HG02943 (cell line): ENCODE data around the gene SPARC.
A peak's percentile ranks its signal among the peaks of the same experiment; 100 is the strongest.
"Not testable (repeated sequence)": the region's sequence is repeated elsewhere in the genome, so short reads cannot be mapped to it uniquely, and the experiment has no call there.

ENCODE experiments used
- ATAC-seq: cut with Tn5 transposase; IDR thresholded peaks from one replicate; pipeline ENCODE4 v1.9.1; 2021; ENCODE audit warnings: mild to moderate bottlenecking, low read depth, moderate library complexity; ENCODE audit not compliant: unreplicated experiment

Gene SPARC

GRCh38 chr5:151686674-151687407, at the start of gene SPARC:
Gene SPARC, minus strand, starts transcription at chr5:151686915. Its CDS starts 10,727 bp downstream, at chr5:151676188.
- ATAC-seq = peak; percentile 82

DNA sequence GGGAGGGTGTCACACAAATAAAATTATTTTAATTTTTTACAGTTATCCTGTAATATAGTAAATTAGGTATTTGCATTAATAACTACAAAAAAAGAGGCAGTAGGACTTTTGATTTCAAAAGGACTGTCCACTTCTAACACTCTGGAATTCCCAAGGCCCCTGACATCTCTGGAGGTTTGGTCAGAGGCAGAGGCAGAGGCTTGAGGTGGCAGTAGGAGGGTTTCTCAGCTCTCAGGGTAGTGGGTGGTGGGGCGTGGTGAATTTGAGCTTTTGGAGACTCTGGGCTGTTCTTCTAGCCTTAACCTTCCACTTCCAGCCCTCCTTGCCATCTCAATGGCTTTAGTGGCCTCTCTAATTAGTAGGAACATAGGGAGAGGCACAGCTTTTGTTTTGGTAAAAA, 48.9 kb upstream of the SPARC start:
- ATAC-seq = no peak

- ATAC-seq = no peak
Observed at GRCh38 chr5:151734064-151734408, 47.3 kb upstream of the SPARC start.

DNA sequence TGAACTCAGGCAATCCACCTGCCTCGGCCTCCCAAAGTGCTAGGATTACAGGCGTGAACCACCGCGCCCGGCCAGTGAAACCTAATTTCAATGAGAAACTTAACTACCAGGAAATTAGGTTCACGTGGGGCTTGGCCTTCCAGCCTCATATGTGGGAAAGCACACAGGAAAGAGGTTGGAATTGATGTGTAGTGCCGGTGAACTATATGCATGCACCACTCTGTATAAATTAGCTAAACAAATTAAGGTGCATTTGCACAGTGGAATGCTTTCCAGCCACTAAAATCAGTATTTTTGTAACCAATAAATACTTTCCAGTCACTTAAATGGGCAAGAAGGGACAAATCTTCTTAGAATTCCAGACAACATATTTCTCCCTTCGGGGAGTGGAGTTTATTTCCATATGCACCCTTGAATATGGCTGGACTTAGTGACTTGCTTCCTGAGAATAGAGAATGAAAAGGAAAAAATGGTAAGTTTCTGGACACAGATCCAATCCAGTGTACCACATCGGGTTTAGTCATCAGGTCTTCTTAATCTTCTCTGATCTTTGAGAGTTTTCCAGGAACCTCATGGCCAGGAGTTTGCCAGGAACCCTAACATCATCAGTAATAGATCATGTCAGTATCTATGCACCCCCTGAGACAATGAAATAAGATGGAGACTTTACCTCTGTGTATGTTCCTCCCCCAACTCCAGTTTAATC, 46.8 kb upstream of the SPARC start:
- ATAC-seq = no peak

DNA sequence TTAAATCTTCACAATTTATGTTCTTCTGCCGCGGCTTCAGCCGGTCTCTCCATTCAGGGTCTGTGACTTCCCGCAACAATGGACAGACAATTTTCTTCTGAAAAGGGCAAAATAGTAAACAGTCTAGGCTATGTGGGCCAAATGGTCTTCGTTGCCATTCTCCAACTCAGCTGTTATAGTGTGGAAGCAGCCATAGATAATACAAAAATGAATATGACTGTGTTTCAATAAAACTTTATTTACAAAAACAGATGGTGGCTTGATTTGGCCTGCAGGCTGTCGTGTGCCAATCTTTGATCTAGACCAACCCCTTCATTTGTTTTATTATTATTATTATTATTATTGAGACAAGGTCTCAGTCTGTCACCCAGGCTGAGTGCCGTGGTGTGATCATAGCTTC, 43.7 kb upstream of the SPARC start:
- no peak for ATAC-seq

DNA sequence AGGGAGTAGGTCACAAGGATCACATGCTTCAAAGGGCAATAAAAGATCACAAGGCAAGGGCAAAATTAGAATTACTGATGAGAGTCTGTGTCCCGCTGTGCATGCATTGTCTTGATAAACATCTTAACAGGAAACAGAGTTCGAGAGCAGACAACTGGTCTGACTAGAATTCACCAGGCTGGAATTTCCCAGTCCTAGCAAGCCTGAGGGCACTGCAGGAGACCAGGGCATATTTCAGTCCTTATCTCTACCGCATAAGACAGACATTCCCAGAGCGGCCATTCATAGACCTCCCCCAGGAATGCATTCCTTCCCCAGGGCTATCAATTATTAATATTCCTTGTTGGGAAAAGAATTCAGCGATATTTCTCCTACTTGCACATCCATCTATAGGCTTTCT, 42.9 kb upstream of the SPARC start:
- not testable (repeated sequence) for ATAC-seq

- ATAC-seq = no peak
Observed at GRCh38 chr5:151724360-151724759, 37.6 kb upstream of the SPARC start.

GRCh38 chr5:151722546-151722945, 35.8 kb upstream of the SPARC start:
- no peak for ATAC-seq

DNA sequence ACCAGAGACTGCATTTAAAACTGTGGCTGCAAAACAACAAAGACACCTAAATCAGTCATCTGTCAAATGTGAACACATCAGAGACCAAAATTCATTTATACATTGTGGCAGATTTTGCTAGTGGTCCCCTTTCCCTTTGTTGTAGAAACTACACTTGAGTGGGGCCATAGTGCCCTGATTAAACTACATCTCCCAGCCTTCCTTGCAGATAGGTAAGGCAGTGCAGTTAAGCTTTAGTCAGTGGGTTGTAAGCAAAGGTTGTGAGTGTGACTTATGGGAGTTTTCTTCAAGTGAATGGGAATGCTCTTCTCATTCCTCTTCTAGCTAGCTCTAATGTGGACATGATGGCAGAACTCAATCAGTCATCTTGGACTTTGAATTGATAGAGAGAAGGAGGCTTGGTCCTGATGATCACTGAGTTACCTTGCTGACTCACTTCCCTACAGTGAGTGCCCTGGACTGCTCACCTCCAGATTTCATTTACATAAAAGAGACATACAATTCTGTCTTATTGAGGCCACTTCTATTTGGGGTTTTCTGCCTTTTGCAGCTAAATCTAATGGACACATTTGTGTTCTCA, 35.2 kb upstream of the SPARC start:
- peak; percentile 34 for ATAC-seq

- peak; percentile 77 for ATAC-seq
Observed at GRCh38 chr5:151721087-151721646, 34.5 kb upstream of the SPARC start.

GRCh38 chr5:151720215-151720614, 33.5 kb upstream of the SPARC start:
- ATAC-seq = no peak

GRCh38 chr5:151719228-151720000, 32.7 kb upstream of the SPARC start:
- ATAC-seq = no peak

- no peak for ATAC-seq
Observed at GRCh38 chr5:151718646-151719045, 31.9 kb upstream of the SPARC start.

DNA sequence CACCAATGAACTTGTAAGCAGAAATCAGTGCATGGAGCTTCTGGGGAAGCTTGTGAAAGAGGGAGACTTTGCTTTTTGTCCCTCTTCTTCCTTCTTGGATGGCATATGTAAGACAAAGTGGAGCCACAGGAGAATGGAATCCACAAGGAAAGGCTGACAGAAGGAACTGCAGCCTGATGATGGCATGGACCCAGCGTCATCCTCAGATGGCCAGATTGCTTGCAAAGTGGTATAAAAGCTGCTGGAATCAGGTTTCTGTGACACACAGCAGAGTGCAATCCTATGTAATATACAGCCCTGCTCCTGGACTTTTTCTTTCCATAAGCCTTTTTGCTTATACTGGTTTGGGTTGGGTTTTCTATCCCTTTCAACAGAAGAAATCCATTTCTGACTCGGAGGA, 31.4 kb upstream of the SPARC start:
- no peak for ATAC-seq

DNA sequence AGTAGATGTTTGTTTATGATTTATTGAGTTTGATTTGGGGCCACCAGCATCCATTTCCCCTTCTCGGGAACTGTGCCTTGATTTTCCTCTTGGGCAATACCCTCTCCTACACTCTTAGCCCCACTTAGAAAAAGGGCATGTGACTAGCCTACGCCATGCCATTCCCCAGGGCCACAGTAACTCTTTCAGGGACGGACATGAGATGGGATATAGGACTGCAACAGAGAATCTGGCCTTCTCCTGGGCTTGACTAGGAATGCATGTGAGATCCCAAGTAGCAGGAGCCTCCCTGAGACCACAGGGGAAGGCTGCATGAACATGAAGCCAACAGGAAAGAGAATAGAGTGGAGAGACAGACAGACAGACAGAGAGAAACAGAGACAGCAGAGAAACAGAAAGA, 30.7 kb upstream of the SPARC start:
- ATAC-seq = no peak

DNA sequence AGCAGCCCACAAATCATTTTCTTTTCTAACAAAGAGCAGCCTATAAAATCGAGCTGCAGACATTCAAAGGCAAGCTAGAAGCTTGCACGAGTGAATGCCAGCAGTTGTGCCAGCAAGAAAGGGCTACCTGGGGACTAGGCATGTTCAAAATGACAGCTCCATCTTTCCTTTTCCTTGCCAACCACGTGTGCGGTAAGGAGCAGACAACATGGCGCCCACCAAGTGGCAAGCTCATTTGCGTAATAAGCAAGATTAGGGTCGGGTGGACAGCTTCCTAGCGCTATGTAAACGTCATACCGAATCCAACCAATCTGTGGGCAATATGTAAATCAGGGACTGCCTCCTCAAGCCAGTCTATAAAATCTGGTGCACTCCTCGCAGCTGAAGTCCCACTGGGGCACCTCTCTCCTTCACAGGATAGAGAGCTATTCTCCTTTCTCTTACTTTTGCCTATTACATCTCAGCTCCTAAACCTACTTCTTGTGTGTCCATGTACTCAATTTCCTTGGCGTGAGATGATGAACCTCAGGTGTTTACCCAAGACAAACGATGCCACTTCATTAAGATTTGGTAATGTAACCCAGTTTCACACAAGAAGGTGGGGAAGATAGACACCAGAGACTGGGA, 22.5 kb upstream of the SPARC start:
- ATAC-seq = no peak

GRCh38 chr5:151708126-151708525, 21.4 kb upstream of the SPARC start:
- no peak for ATAC-seq

DNA sequence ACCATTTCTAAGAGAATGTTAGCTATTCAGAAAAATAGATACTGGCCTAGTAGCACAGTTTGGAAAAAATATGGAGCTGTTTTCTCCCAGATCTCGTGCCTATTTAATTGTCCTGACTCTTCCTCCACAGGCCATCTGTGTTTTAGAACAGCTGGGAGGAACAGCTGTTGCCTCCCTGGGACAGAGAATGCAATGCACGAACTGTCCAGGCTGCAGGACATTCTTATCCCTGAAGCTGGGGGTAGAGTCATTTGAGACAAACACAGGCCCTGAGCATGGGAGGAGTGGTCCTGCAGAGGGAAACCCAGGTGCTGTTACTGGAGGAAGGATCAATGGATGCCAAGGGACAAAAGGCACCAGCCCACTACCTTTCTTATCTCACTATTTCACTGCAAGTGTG, 20.9 kb upstream of the SPARC start:
- ATAC-seq = no peak

GRCh38 chr5:151706906-151707305, 20.2 kb upstream of the SPARC start:
- no peak for ATAC-seq

GRCh38 chr5:151703780-151704179, 17.1 kb upstream of the SPARC start:
- ATAC-seq = no peak
